Nephron progenitor cell (in vitro differentiated cells): Measurements from ENCODE around the gene RGN.

Source experiments
- DNase-seq: peaks from one replicate; pipeline ENCODE4 v3.0.0; 2021
- H3K27ac Mint-ChIP-seq: 2 replicates; pipeline ENCODE4 v1.8.0; 2021; ENCODE audit warnings: mild to moderate bottlenecking, moderate library complexity, mixed read lengths
- H3K27me3 Mint-ChIP-seq: 2 replicates; pipeline ENCODE4 v1.8.0; 2021; ENCODE audit warnings: mild to moderate bottlenecking, low read depth, mixed read lengths; ENCODE audit not compliant: poor library complexity
- H3K36me3 Mint-ChIP-seq: 2 replicates; pipeline ENCODE4 v1.8.0; 2021; ENCODE audit warnings: low read depth, mixed read lengths
- H3K4me1 Mint-ChIP-seq: 2 replicates; pipeline ENCODE4 v1.8.0; 2021; ENCODE audit warnings: mixed read lengths
- H3K4me3 Mint-ChIP-seq: 2 replicates; pipeline ENCODE4 v1.8.0; 2021; ENCODE audit warnings: mild to moderate bottlenecking, moderate library complexity, mixed read lengths
- H3K9me3 Mint-ChIP-seq: 2 replicates; pipeline ENCODE4 v1.8.0; 2021; ENCODE audit warnings: mild to moderate bottlenecking, moderate library complexity, mixed read lengths
- CTCF ChIP-seq: fragments of 200-600 bp; sonication (generic); IDR thresholded peaks from 2 replicates; pipeline ENCODE4 v1.5.0; 2021; ENCODE audit warnings: antibody characterized with exemption

The RGN gene

GRCh38 chrX:47061238-47061919 is 16.9 kb upstream of the RGN start:
- Mint-ChIP-seq H3K27ac (no peak overlapping the region), H3K9me3 (peaks cover 24% of the 10 kb centered on the region), H3K4me3 (no peak overlapping the region), H3K27me3 (no peaks in the 10 kb centered on the region), H3K36me3 (peaks cover 21% of the 10 kb centered on the region), H3K4me1 (no peaks in the 10 kb centered on the region)
- no peak for DNase-seq
- no peak for TF ChIP-seq CTCF

- H3K36me3 Mint-ChIP-seq = peaks cover 12% of the 10 kb centered on the region
- H3K27me3 Mint-ChIP-seq = no peaks in the 10 kb centered on the region
- H3K4me3 Mint-ChIP-seq = no peak overlapping the region
- no peaks in the 10 kb centered on the region for H3K4me1 Mint-ChIP-seq
- H3K9me3 Mint-ChIP-seq = peaks cover 26% of the 10 kb centered on the region
- TF ChIP-seq CTCF = no peak
- H3K27ac Mint-ChIP-seq = no peak overlapping the region
- DNase-seq = no peak
Measured at GRCh38 chrX:47063179-47063578, 15.1 kb upstream of the RGN start.

GRCh38 chrX:47068214-47068613 is 10.0 kb upstream of the RGN start:
- no peak overlapping the region for H3K27ac Mint-ChIP-seq
- no peak for TF ChIP-seq CTCF
- H3K9me3 Mint-ChIP-seq = peaks cover 37% of the 10 kb centered on the region
- DNase-seq = no peak
- no peaks in the 10 kb centered on the region for H3K4me1 Mint-ChIP-seq
- no peaks in the 10 kb centered on the region for H3K27me3 Mint-ChIP-seq
- H3K4me3 Mint-ChIP-seq = no peak overlapping the region
- H3K36me3 Mint-ChIP-seq = peaks cover under 1% of the 10 kb centered on the region

- H3K36me3 Mint-ChIP-seq = peaks cover 4% of the 10 kb centered on the region
- H3K27me3 Mint-ChIP-seq = no peaks in the 10 kb centered on the region
- peaks cover 41% of the 10 kb centered on the region for H3K9me3 Mint-ChIP-seq
- DNase-seq = no peak
- no peak for TF ChIP-seq CTCF
- no peaks in the 10 kb centered on the region for H3K4me1 Mint-ChIP-seq
- H3K27ac Mint-ChIP-seq = no peak overlapping the region
- H3K4me3 Mint-ChIP-seq = no peak overlapping the region
Measured at GRCh38 chrX:47068720-47069119, 9.5 kb upstream of the RGN start.

GRCh38 chrX:47080215-47080914 is 2.1 kb downstream of the RGN start:
- no peak for DNase-seq
- no peak for TF ChIP-seq CTCF
- H3K4me3 Mint-ChIP-seq = no peak overlapping the region
- peak overlapping the region; percentile 20 for H3K27ac Mint-ChIP-seq
- no peaks in the 10 kb centered on the region for H3K36me3 Mint-ChIP-seq
- H3K4me1 Mint-ChIP-seq = peaks cover 13% of the 10 kb centered on the region
- H3K9me3 Mint-ChIP-seq = peaks cover 52% of the 10 kb centered on the region
- peaks cover 9% of the 10 kb centered on the region for H3K27me3 Mint-ChIP-seq

- no peak for DNase-seq
- no peak for TF ChIP-seq CTCF
- Mint-ChIP-seq H3K27ac (peak overlapping the region; percentile 20), H3K9me3 (peaks cover 57% of the 10 kb centered on the region), H3K36me3 (no peaks in the 10 kb centered on the region), H3K4me1 (peaks cover 13% of the 10 kb centered on the region), H3K4me3 (no peak overlapping the region), H3K27me3 (peaks cover 9% of the 10 kb centered on the region)
Measured at GRCh38 chrX:47080915-47081236, 2.6 kb downstream of the RGN start.
